Measurements from ENCODE around the gene AIFM3.

DNA sequence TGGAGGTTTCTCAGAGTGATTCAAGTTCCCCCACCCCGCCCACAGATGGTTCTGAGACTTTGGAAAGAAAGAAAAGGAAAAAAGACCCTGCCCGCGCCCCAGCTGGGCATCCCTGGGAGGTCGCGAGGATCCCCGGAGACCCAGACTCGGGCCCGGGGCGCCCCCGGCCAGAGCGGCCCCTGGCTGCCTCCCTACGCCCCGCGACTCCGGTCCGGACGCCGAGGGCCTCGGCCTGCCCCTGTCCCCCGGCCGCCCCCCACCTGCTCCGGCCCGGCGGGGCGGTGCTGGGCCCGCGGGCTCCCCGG, 2.3 kb upstream of the AIFM3 start:
- no peak for TF ChIP-seq HBP1 (CRISPR knock-in tag; IDR thresholded peaks at IDR 0.05; ENCODE audit: low read depth)
- TF ChIP-seq CTCF (CRISPR knock-in tag; IDR thresholded peaks at IDR 0.05), result no peak
- no peak for TF ChIP-seq NR2F2 (IDR thresholded peaks at IDR 0.05; ENCODE audit: borderline replicate concordance, low read depth)
- TF ChIP-seq USF2 (IDR thresholded peaks at IDR 0.05; ENCODE audit: low read depth, low read length), result no peak
- TF ChIP-seq USF2 (CRISPR knock-in tag; IDR thresholded peaks at IDR 0.05; ENCODE audit: borderline replicate concordance), result no peak
- TF ChIP-seq, protein P1, sequence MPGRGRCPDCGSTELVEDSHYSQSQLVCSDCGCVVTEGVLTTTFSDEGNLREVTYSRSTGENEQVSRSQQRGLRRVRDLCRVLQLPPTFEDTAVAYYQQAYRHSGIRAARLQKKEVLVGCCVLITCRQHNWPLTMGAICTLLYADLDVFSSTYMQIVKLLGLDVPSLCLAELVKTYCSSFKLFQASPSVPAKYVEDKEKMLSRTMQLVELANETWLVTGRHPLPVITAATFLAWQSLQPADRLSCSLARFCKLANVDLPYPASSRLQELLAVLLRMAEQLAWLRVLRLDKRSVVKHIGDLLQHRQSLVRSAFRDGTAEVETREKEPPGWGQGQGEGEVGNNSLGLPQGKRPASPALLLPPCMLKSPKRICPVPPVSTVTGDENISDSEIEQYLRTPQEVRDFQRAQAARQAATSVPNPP (CRISPR knock-in tag; IDR thresholded peaks at IDR 0.05), result no peak
- no peak for TF ChIP-seq RFX5 (IDR thresholded peaks at IDR 0.05; ENCODE audit: low read depth, low read length)
- TF ChIP-seq FOXP4 (CRISPR knock-in tag; IDR thresholded peaks at IDR 0.05), result no peak
- TF ChIP-seq IRF2 (CRISPR knock-in tag; IDR thresholded peaks at IDR 0.05), result no peak
- TF ChIP-seq ZIK1 (CRISPR knock-in tag; IDR thresholded peaks at IDR 0.05; ENCODE audit: borderline replicate concordance, low read depth), result no peak
- TF ChIP-seq ZFP41 (CRISPR knock-in tag; IDR thresholded peaks at IDR 0.05; ENCODE audit: borderline replicate concordance), result no peak
- TF ChIP-seq GPBP1L1 (CRISPR knock-in tag; IDR thresholded peaks at IDR 0.05), result no peak
- TF ChIP-seq POLR2A (IDR thresholded peaks at IDR 0.05; ENCODE audit: insufficient read depth in 1 of 2, low read depth in 2 of 2, low read length in 2 of 2), result no peak
- no peak for TF ChIP-seq MEIS1 (CRISPR knock-in tag; IDR thresholded peaks at IDR 0.05; ENCODE audit: borderline replicate concordance)
- TF ChIP-seq SALL1 (CRISPR knock-in tag; IDR thresholded peaks at IDR 0.05), result no peak
